ENCODE measurements around the gene SMIM9.
"Not testable (repeated sequence)": the region's sequence is repeated elsewhere in the genome, so short reads cannot be mapped to it uniquely, and the experiment has no call there.

The SMIM9 gene

DNA sequence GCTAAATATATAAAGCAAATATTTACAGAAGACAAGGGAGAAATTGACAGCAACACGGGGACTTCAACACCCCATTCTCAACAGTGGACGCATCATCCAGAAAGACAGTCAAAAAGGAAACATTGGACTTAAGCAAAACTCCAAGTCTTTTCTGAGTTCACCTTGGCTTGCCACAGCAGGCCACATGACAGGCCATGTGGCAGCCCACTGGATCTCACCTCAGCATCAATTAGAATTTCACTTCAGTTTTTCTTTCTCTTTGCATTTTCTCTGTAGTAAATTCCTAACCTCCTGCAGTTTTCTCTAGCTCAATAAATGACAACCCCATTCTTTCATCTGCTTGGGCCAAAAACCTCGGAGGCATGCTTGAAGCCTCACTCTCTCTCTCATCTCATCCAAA lies 12.4 kb downstream of the SMIM9 start:
- no peak overlapping the region for H3K4me3 ChIP-seq (ENCODE audit: low read depth, low read length)
- TF ChIP-seq, protein P1, sequence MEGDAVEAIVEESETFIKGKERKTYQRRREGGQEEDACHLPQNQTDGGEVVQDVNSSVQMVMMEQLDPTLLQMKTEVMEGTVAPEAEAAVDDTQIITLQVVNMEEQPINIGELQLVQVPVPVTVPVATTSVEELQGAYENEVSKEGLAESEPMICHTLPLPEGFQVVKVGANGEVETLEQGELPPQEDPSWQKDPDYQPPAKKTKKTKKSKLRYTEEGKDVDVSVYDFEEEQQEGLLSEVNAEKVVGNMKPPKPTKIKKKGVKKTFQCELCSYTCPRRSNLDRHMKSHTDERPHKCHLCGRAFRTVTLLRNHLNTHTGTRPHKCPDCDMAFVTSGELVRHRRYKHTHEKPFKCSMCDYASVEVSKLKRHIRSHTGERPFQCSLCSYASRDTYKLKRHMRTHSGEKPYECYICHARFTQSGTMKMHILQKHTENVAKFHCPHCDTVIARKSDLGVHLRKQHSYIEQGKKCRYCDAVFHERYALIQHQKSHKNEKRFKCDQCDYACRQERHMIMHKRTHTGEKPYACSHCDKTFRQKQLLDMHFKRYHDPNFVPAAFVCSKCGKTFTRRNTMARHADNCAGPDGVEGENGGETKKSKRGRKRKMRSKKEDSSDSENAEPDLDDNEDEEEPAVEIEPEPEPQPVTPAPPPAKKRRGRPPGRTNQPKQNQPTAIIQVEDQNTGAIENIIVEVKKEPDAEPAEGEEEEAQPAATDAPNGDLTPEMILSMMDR (IDR thresholded peaks at IDR 0.05; ENCODE audit: low read depth, low read length, missing control alignments), result no peak

DNA sequence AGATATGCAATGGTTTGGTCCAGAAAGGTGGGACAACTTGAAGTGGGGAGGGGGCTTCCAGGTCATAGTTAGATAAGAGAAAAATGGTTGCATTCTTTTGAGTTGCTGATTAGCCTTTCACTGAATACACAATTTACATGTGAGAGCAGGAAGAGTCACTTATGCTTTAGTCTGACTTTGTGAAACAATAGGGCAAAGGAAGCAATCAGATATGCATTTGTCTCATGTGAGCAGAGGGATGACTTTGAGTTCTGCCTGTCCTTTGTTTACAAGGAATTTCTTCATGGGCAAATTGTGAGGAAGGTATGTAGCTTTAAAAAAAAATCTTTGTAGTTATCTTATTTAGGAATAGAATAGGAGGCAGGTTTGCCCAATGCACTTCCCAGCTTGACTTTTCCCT lies 12.9 kb downstream of the SMIM9 start:
- TF ChIP-seq, protein P1 (IDR thresholded peaks at IDR 0.05; ENCODE audit: low read depth, low read length, missing control alignments), result no peak
- no peak overlapping the region for H3K4me3 ChIP-seq (ENCODE audit: low read depth, low read length)
- DNase-seq (ENCODE audit: low read depth), result no peak

More for the DNA sequence above, 12.4 kb downstream of the SMIM9 start:
- no peak for DNase-seq (ENCODE audit: low read depth)

DNA sequence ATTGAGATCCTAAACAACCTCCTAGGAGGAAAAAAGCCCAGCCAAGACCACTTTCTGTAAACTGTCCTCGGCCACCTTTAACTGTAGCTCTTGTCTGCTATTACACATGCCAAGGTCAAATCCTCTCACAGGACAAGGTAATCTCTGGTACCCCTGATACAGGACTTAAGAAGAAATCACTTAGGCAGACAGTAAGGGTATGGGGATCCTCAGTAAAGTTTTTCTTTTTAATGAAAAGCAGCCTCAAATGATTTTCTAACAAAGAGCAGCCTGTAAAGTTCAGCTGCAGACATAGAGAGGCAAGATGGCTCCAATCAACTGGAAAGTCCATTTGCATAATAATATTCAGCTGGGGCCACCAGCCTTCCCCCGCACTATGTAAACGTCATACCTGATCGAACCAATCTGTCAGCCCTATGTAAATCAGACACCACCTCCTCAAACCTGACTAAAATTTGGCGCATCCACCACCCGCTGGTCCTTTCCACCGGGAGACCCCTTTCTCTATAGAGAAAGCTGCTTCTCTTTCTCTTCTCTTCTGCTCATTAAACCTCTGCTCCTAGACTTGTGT lies 14.6 kb downstream of the SMIM9 start:
- H3K4me3 ChIP-seq (ENCODE audit: low read depth, low read length), result no peak overlapping the region
- DNase-seq (ENCODE audit: low read depth), result no peak
- TF ChIP-seq, protein P1 (IDR thresholded peaks at IDR 0.05; ENCODE audit: low read depth, low read length, missing control alignments), result no peak

DNA sequence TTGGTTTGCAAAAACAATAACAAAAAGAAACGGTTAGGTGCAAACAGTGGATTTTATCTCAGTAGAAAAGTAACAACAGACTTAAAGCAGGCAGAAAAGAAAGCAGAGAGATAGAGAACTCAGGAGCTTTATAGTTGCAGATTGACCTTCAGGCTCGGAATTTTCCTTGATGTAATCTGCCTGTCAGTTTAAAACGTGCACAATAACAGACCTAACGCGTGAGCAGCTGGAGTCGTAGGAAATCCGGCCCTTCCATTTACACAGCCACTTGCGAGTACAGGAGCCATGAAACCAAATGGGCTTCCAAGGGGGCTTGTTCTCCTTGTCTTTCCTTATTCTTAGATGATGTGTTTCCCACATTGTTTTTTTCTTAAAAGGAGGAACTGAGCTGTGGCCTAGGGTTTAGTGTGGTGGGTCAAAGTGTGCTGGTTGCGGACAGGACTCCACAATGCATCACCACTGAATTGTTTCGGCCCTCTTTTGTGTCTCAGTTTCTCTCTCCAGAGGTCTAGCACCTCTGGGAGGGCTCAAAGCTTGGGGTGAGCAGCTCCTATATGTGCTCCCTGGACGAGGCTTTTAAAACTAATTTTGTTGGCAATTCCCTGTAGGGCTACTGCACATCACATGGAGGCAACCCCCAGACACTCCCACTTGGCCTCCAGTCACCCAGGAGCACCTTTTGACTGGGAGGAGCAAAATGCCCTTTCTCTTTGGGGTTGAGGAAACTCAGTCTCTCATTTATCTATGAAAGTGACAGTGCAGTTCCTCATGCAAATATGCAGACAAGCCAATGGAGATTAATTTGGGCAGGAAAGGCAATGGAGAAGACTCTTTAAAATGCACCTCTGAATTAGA lies 15.3 kb downstream of the SMIM9 start:
- no peak for DNase-seq (ENCODE audit: low read depth)
- H3K4me3 ChIP-seq (ENCODE audit: low read depth, low read length), result no peak overlapping the region
- TF ChIP-seq, protein P1 (IDR thresholded peaks at IDR 0.05; ENCODE audit: low read depth, low read length, missing control alignments), result no peak

DNA sequence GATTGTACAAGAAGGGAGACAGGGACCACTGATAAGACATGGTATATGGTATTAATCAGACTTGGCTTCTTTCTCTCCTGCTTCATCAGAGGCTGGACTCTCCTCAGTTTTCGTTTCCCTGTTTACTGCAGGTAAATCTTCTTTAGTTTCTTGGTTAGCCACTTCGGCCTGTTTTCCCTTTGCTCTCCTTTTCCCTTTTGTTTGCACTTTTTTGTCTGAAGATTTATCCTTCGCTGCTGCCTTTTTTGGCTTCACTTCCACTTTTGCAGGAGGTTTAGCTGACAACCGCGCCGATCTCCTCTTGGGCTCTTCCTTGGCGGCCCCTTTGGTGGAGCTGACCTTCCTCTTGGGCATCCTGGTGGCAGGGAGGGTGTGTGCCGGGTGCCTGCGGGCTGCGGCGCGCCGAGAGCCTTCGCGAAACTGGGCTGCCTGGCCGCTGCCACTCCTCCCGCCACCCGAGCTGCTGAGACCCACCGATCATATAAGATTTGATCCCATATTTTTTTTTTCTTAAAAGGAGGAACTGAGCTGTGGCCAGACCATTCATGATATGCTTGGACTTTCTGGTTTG lies 17.3 kb downstream of the SMIM9 start:
- DNase-seq (ENCODE audit: low read depth); H3K4me3 ChIP-seq (ENCODE audit: low read depth, low read length): not testable (repeated sequence)

DNA sequence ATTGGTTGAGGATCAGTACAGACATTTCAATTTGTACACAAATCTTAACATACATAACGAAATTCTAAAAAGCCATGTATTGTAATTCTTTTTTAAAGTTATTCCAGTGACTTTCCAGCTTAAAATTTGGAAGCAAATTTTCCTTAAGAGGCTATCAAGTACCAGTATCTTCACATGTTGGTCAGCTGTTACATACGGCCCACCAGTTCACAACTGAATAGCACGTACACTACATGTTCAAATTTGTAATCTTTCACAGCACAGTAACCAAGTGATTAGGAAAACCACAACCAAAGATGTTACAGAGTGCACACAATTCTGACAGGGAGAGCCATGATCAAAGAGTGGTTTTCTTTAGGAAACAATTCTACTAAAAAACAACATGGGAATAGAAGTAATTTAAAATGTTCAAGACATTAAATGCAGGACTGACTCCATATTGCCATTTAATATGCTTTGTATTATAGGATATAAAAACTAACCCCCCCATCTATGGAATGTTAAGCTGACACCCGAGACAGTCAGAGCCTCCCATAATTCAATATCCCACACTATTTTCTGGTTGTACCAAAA lies 18.1 kb downstream of the SMIM9 start:
- DNase-seq (ENCODE audit: low read depth); H3K4me3 ChIP-seq (ENCODE audit: low read depth, low read length): not testable (repeated sequence)

DNA sequence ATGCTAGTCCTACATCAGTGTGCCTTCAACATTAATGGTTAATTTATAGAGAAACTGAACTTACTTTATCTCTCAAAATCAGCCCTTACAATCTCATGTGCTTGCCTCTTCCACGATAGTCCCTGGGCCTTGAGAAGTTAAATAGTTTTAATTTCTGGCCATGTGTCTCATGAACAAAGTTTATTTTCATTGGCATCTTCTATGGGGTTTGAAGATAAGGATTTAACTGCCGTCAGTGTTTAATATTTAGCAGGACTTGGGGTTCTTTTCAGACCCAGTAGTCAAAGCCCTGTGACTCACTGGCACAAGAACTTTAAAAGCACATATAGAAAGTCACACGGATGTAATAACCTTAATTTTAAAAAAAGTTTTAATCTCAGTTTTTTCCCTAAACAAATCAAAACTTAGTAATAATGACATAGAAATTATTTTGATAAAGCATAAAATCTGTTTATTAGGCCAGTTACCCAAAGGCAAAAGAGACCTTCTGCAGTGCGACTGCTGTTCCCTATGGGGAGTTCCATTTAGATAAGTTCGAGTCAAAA lies 19.1 kb downstream of the SMIM9 start:
- DNase-seq (ENCODE audit: low read depth), result no peak
- H3K4me3 ChIP-seq (ENCODE audit: low read depth, low read length), result no peak overlapping the region
- TF ChIP-seq, protein P1 (IDR thresholded peaks at IDR 0.05; ENCODE audit: low read depth, low read length, missing control alignments), result no peak

All from GM12864 (cell line).